WTC11 (cell line): ENCODE results near the gene FCER1G. TPM values are rescaled to one million over a fixed set of nuclear protein-coding genes. Genes with fewer than 3 reads are reported as not detected.

ENCODE experiments used
- ATAC-seq: fragments of 200-7000 bp; cut with Tn5 transposase; 2 replicates; pipeline ENCODE4 v1.10.0; 2021; ENCODE audit warnings: mild to moderate bottlenecking, moderate library complexity
- CTCF ChIA-PET: fragments of 300-600 bp; sonication (Branson Sonifier 250); formaldehyde crosslinking; loops from one replicate; lab custom pipeline; 2021; ENCODE audit warnings: antibody characterized with exemption; lab: Charles Lee
- POLR2A ChIA-PET: fragments of 350-600 bp; sonication (Branson Sonifier 250); formaldehyde crosslinking; loops from one replicate; lab custom pipeline; 2021; ENCODE audit warnings: antibody characterized with exemption; lab: Charles Lee
- DNase-seq: peaks from one replicate; pipeline ENCODE4 v3.0.0; 2021; ENCODE audit warnings: low spot score
- H3K27ac Mint-ChIP-seq: 2 replicates; pipeline ENCODE4 v1.8.0; 2021; ENCODE audit warnings: mixed read lengths
- H3K27me3 Mint-ChIP-seq: 2 replicates; pipeline ENCODE4 v1.8.0; 2021; ENCODE audit warnings: low read depth, mild to moderate bottlenecking, moderate library complexity, mixed read lengths
- H3K36me3 Mint-ChIP-seq: 2 replicates; pipeline ENCODE4 v1.8.0; 2021; ENCODE audit warnings: mixed read lengths
- H3K4me1 Mint-ChIP-seq: 2 replicates; pipeline ENCODE4 v1.8.0; 2022; ENCODE audit warnings: mixed read lengths
- H3K4me3 Mint-ChIP-seq: 2 replicates; pipeline ENCODE4 v1.8.0; 2021; ENCODE audit warnings: mild to moderate bottlenecking, moderate library complexity, mixed read lengths
- H3K9me3 Mint-ChIP-seq: 2 replicates; pipeline ENCODE4 v1.8.0; 2021; ENCODE audit warnings: mixed read lengths
- ETV6 ChIP-seq: sonication (generic); formaldehyde crosslinking; IDR thresholded peaks from 2 replicates; pipeline ENCODE4 v1.8.1; 2022; ENCODE audit warnings: mild to moderate bottlenecking, missing genetic modification reagents
- NFYB ChIP-seq: sonication (generic); formaldehyde crosslinking; conservative IDR thresholded peaks from 2 replicates; pipeline ENCODE4 v1.8.0; 2022; ENCODE audit warnings: low read depth, missing genetic modification reagents
- PRDM15 ChIP-seq: sonication (generic); formaldehyde crosslinking; IDR thresholded peaks from 2 replicates; pipeline ENCODE4 v1.8.0; 2022; ENCODE audit warnings: missing genetic modification reagents
- SOX15 ChIP-seq: fragments of 250-450 bp; sonication (Bioruptor Pico); IDR thresholded peaks from 2 replicates; pipeline ENCODE4 v1.9.0; 2021; ENCODE audit warnings: mild to moderate bottlenecking
- STAT6 ChIP-seq: sonication (generic); formaldehyde crosslinking; conservative IDR thresholded peaks from 2 replicates; pipeline ENCODE4 v1.8.1; 2023; ENCODE audit warnings: mild to moderate bottlenecking, low read depth, missing genetic modification reagents, moderate library complexity
- TEAD1 ChIP-seq: sonication (generic); formaldehyde crosslinking; IDR thresholded peaks from 2 replicates; pipeline ENCODE4 v1.8.0; 2022; ENCODE audit warnings: mild to moderate bottlenecking, missing genetic modification reagents
- ZNF263 ChIP-seq: sonication (generic); formaldehyde crosslinking; IDR thresholded peaks from 2 replicates; pipeline ENCODE4 v1.8.1; 2022; ENCODE audit warnings: low read depth, mild to moderate bottlenecking, moderate library complexity, missing genetic modification reagents
- ZNF281 ChIP-seq: sonication (generic); formaldehyde crosslinking; IDR thresholded peaks from 2 replicates; pipeline ENCODE4 v1.8.0; 2023; ENCODE audit warnings: mild to moderate bottlenecking, missing genetic modification reagents
- ZNF396 ChIP-seq: fragments of 250-450 bp; sonication (Bioruptor Pico); IDR thresholded peaks from 2 replicates; pipeline ENCODE4 v1.8.0; 2021; ENCODE audit warnings: mild to moderate bottlenecking, moderate library complexity, borderline replicate concordance
- total RNA-seq: library from RNA; stranded (reverse); gene quantifications from 3 replicates; pipeline ENCODE4 v1.2.3, GENCODE V29; 2021
- TF ChIP-seq, protein P1 (sequence below): fragments of 250-450 bp; sonication (Bioruptor Pico); IDR thresholded peaks from 2 replicates; pipeline ENCODE4 v1.9.0; 2021; ENCODE audit warnings: mild to moderate bottlenecking
- TF ChIP-seq, protein P2 (sequence below): sonication (generic); formaldehyde crosslinking; IDR thresholded peaks from 2 replicates; pipeline ENCODE4 v1.8.1; 2022; ENCODE audit warnings: mild to moderate bottlenecking, moderate library complexity, missing genetic modification reagents
- TF ChIP-seq, protein P3 (sequence below): sonication (generic); formaldehyde crosslinking; IDR thresholded peaks from 2 replicates; pipeline ENCODE4 v1.8.1; 2023; ENCODE audit warnings: mild to moderate bottlenecking, missing genetic modification reagents
- TF ChIP-seq, protein P4 (sequence below): fragments of 250-450 bp; sonication (Bioruptor Pico); IDR thresholded peaks from 2 replicates; pipeline ENCODE4 v2.1.2; 2022; ENCODE audit warnings: mild to moderate bottlenecking, moderate library complexity
- TF ChIP-seq, protein P5 (sequence below): sonication (generic); formaldehyde crosslinking; IDR thresholded peaks from 2 replicates; pipeline ENCODE4 v1.8.1; 2022; ENCODE audit warnings: missing genetic modification reagents, borderline replicate concordance

Gene FCER1G
- total RNA-seq, 1 experiment from 2014 or later: 0.85 TPM

DNA sequence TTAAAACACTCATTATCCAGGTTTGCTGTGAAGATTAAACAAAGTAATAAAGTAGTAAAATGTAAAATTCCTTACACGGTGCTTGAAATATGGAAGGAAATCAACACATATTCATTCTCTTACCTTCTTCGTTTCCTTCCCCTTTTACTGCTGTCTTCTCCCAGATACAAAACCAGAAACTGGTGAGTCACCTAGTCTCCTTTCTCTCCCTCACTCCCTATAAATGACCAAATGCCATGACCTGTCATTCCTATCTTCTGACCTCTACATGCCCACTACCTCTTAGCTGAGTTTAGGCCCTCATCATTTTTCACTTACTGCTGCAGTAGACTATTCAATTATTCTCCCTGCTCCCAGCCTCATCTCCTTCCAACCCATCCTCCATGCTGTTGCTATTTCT, 27.2 kb downstream of the FCER1G start (continued):
- TF ChIP-seq, protein P1, sequence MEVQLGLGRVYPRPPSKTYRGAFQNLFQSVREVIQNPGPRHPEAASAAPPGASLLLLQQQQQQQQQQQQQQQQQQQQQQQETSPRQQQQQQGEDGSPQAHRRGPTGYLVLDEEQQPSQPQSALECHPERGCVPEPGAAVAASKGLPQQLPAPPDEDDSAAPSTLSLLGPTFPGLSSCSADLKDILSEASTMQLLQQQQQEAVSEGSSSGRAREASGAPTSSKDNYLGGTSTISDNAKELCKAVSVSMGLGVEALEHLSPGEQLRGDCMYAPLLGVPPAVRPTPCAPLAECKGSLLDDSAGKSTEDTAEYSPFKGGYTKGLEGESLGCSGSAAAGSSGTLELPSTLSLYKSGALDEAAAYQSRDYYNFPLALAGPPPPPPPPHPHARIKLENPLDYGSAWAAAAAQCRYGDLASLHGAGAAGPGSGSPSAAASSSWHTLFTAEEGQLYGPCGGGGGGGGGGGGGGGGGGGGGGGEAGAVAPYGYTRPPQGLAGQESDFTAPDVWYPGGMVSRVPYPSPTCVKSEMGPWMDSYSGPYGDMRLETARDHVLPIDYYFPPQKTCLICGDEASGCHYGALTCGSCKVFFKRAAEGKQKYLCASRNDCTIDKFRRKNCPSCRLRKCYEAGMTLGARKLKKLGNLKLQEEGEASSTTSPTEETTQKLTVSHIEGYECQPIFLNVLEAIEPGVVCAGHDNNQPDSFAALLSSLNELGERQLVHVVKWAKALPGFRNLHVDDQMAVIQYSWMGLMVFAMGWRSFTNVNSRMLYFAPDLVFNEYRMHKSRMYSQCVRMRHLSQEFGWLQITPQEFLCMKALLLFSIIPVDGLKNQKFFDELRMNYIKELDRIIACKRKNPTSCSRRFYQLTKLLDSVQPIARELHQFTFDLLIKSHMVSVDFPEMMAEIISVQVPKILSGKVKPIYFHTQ (CRISPR knock-in tag): no peak
- no peak for TF ChIP-seq STAT6 (CRISPR knock-in tag)
- no peak for TF ChIP-seq PRDM15
- TF ChIP-seq ETV6 (CRISPR knock-in tag): no peak
- TF ChIP-seq, protein P2, sequence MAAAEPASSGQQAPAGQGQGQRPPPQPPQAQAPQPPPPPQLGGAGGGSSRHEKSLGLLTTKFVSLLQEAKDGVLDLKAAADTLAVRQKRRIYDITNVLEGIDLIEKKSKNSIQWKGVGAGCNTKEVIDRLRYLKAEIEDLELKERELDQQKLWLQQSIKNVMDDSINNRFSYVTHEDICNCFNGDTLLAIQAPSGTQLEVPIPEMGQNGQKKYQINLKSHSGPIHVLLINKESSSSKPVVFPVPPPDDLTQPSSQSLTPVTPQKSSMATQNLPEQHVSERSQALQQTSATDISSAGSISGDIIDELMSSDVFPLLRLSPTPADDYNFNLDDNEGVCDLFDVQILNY (CRISPR knock-in tag): no peak

GRCh38 chr1:161244888-161245287, 29.8 kb downstream of the FCER1G start:
- Mint-ChIP-seq H3K4me1 (no peaks in the 10 kb centered on the region), H3K36me3 (peaks cover 3% of the 10 kb centered on the region), H3K9me3 (peaks cover 3% of the 10 kb centered on the region), H3K4me3 (no peak overlapping the region), H3K27me3 (peaks cover 8% of the 10 kb centered on the region), H3K27ac (no peak overlapping the region)
- DNase-seq: no peak
- ATAC-seq: no peak
- POLR2A ChIA-PET: no interaction called here
- CTCF ChIA-PET: no interaction called here
- TF ChIP-seq, protein P3, sequence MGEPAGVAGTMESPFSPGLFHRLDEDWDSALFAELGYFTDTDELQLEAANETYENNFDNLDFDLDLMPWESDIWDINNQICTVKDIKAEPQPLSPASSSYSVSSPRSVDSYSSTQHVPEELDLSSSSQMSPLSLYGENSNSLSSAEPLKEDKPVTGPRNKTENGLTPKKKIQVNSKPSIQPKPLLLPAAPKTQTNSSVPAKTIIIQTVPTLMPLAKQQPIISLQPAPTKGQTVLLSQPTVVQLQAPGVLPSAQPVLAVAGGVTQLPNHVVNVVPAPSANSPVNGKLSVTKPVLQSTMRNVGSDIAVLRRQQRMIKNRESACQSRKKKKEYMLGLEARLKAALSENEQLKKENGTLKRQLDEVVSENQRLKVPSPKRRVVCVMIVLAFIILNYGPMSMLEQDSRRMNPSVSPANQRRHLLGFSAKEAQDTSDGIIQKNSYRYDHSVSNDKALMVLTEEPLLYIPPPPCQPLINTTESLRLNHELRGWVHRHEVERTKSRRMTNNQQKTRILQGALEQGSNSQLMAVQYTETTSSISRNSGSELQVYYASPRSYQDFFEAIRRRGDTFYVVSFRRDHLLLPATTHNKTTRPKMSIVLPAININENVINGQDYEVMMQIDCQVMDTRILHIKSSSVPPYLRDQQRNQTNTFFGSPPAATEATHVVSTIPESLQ (CRISPR knock-in tag): no peak
- TF ChIP-seq ZNF263 (CRISPR knock-in tag) (no peak), TEAD1 (no peak), ZNF281 (CRISPR knock-in tag) (no peak), SOX15 (CRISPR knock-in tag) (no peak), ZNF396 (CRISPR knock-in tag) (no peak), NFYB (CRISPR knock-in tag) (no peak)
- TF ChIP-seq, protein P1 (CRISPR knock-in tag): no peak
- TF ChIP-seq, protein P4, sequence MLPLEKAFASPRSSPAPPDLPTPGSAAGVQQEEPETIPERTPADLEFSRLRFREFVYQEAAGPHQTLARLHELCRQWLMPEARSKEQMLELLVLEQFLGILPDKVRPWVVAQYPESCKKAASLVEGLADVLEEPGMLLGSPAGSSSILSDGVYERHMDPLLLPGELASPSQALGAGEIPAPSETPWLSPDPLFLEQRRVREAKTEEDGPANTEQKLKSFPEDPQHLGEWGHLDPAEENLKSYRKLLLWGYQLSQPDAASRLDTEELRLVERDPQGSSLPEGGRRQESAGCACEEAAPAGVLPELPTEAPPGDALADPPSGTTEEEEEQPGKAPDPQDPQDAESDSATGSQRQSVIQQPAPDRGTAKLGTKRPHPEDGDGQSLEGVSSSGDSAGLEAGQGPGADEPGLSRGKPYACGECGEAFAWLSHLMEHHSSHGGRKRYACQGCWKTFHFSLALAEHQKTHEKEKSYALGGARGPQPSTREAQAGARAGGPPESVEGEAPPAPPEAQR: no peak
- TF ChIP-seq, protein P5, sequence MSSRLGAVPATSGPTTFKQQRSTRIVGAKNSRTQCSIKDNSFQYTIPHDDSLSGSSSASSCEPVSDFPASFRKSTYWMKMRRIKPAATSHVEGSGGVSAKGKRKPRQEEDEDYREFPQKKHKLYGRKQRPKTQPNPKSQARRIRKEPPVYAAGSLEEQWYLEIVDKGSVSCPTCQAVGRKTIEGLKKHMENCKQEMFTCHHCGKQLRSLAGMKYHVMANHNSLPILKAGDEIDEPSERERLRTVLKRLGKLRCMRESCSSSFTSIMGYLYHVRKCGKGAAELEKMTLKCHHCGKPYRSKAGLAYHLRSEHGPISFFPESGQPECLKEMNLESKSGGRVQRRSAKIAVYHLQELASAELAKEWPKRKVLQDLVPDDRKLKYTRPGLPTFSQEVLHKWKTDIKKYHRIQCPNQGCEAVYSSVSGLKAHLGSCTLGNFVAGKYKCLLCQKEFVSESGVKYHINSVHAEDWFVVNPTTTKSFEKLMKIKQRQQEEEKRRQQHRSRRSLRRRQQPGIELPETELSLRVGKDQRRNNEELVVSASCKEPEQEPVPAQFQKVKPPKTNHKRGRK (CRISPR knock-in tag): no peak
